Endodermal cell (in vitro differentiated cells): ENCODE measurements around the gene ERG. TPM values are rescaled to one million over a fixed set of nuclear protein-coding genes. Genes with fewer than 3 reads are reported as not detected.

Source experiments
- DNase-seq: peaks from one replicate; pipeline ENCODE4 v3.0.0-alpha.2; 2017
- H3K27ac ChIP-seq: 2 replicates; pipeline ENCODE4 v1.5.1; 2013; ENCODE audit warnings: mild to moderate bottlenecking, low read depth, low read length, moderate library complexity
- H3K27me3 ChIP-seq: 2 replicates; pipeline ENCODE4 v1.6.1; 2013; ENCODE audit warnings: mild to moderate bottlenecking, low read length, moderate library complexity; ENCODE audit not compliant: insufficient read depth, control insufficient read depth, poor library complexity, severe bottlenecking
- H3K36me3 ChIP-seq: 2 replicates; pipeline ENCODE4 v1.7.0; 2013; ENCODE audit warnings: mild to moderate bottlenecking, low read length, moderate library complexity; ENCODE audit not compliant: control insufficient read depth, insufficient read depth
- H3K4me1 ChIP-seq: one replicate; pipeline ENCODE4 v1.7.0; 2013; ENCODE audit warnings: low read length; ENCODE audit not compliant: control insufficient read depth, insufficient read depth
- H3K4me3 ChIP-seq: 2 replicates; pipeline ENCODE4 v1.5.1; 2013; ENCODE audit warnings: mild to moderate bottlenecking, low read length, moderate library complexity
- H3K9ac ChIP-seq: 2 replicates; pipeline ENCODE4 v1.6.1; 2013; ENCODE audit warnings: mild to moderate bottlenecking, low read length, moderate library complexity; ENCODE audit not compliant: poor library complexity, severe bottlenecking; ENCODE audit errors: extremely low read depth
- H3K9me3 ChIP-seq: 2 replicates; pipeline ENCODE4 v1.6.1; 2013; ENCODE audit warnings: mild to moderate bottlenecking, low read length, moderate library complexity; ENCODE audit not compliant: control insufficient read depth
- H3K27ac Mint-ChIP-seq: 2 replicates; pipeline ENCODE4 v1.8.0; 2020; ENCODE audit warnings: mixed read lengths
- H3K27me3 Mint-ChIP-seq: 2 replicates; pipeline ENCODE4 v1.8.0; 2021; ENCODE audit warnings: mild to moderate bottlenecking, mixed read lengths; ENCODE audit not compliant: insufficient read depth
- H3K36me3 Mint-ChIP-seq: 2 replicates; pipeline ENCODE4 v1.8.0; 2020; ENCODE audit warnings: low read depth, mixed read lengths
- H3K4me1 Mint-ChIP-seq: 2 replicates; pipeline ENCODE4 v1.8.0; 2020; ENCODE audit warnings: mixed read lengths
- H3K4me3 Mint-ChIP-seq: 2 replicates; pipeline ENCODE4 v1.8.0; 2020; ENCODE audit warnings: mild to moderate bottlenecking, moderate library complexity, mixed read lengths
- H3K9me3 Mint-ChIP-seq: 2 replicates; pipeline ENCODE4 v1.8.0; 2020; ENCODE audit warnings: mild to moderate bottlenecking, mixed read lengths
- CTCF ChIP-seq: fragments of 200-600 bp; sonication (generic); conservative IDR thresholded peaks from 2 replicates; pipeline ENCODE4 v1.5.0; 2021; ENCODE audit warnings: antibody characterized with exemption, mild to moderate bottlenecking
- WGBS, 2 experiments: methylation state at CpG; one replicate each; pipeline versions ENCODE4 v1.1.5 to v1.1.7; 2013; ENCODE audit warnings: missing lambda C conversion rate in 2 of 2, mixed read lengths in 1 of 2; ENCODE audit not compliant: insufficient coverage in 1 of 2, insufficient read length in 1 of 2; 5-methylcytosine and 5-hydroxymethylcytosine counted together
- total RNA-seq, 2 donors: library from RNA; stranded (reverse); fragmentation: NEBNext Ultra II Directional in 1 of 2; extraction: Animal tissue kit (Norgen Biotek cat#: 25700) in 1 of 2; gene quantifications; 2 replicates in 1 of 2; 3 replicates in 1 of 2; pipeline ENCODE4 v1.2.1, GENCODE V29; 2021

ERG gene
- total RNA-seq, 2 donors from 2014 or later, result not detected

DNA sequence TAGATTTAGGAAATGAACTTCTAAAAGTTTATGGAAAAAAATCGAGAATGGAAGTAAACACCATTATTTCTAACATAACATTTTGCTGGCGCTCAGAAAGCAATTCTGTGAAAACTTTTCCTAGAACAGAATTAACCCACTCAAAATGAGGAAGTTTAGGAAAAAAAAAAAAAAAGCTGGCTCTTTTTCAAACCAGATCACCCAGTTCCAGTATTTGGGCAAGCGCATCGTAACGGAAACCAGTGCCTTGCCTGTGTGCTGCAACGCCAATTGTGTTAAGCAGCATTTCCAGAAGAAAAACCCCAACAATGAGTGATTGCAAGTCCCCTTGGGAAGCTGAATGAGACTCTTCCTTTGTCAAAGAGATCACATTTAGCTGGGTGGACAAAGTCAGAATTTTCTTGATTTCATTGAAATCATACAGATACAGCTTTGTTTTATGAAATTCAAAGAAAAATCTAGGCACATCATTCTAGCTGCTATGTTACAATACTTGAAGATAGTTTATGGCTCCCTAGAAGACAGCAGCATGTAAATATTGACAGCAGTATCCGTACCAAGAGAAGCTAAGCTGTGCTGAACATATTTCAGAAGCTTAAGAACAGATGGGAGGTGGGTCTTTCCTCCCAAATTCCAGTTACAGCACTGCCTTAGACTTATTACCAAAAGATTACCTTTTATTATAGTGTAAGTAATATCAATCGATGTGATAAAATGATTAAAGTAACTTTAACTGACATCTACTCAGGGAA is 113.4 kb downstream of the ERG start:
- no peaks in the 10 kb centered on the region for H3K36me3 ChIP-seq
- H3K9ac ChIP-seq, result no peak overlapping the region
- no peaks in the 10 kb centered on the region for H3K9me3 ChIP-seq
- no peak for TF ChIP-seq CTCF
- no peaks in the 10 kb centered on the region for H3K4me1 Mint-ChIP-seq
- no peak overlapping the region for H3K4me3 Mint-ChIP-seq
- H3K4me1 ChIP-seq, result no peaks in the 10 kb centered on the region
- DNase-seq, result no peak
- no peaks in the 10 kb centered on the region for H3K36me3 Mint-ChIP-seq
- no peak overlapping the region for H3K4me3 ChIP-seq
- H3K27ac Mint-ChIP-seq, result no peak overlapping the region
- H3K27ac ChIP-seq, result peak overlapping the region; percentile 14
- H3K27me3 ChIP-seq, result no peaks in the 10 kb centered on the region
- no peaks in the 10 kb centered on the region for H3K9me3 Mint-ChIP-seq
- H3K27me3 Mint-ChIP-seq, result no peaks in the 10 kb centered on the region
- 92 to 98% methylated on average over 5 to 6 of the region's 8 CpGs for WGBS, 2 experiments

DNA sequence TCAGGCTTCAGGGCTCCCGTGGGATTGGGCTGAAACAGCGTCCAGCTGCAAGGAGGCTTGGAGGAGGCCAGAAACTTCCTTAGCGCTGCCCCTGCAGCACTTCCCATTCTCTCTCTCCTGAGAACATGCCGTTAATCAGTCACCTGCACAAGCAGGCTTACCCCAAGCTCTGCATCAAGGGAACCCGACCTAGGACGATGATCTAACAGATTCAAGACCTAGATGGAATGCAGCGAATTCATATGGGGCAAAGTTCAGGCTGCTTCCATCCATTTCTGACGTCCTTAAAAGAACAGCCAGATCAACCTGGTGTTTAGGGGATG is 114.1 kb downstream of the ERG start:
- H3K36me3 Mint-ChIP-seq, result no peaks in the 10 kb centered on the region
- H3K27me3 Mint-ChIP-seq, result no peaks in the 10 kb centered on the region
- H3K4me3 ChIP-seq, result no peak overlapping the region
- H3K9ac ChIP-seq, result no peak overlapping the region
- no peaks in the 10 kb centered on the region for H3K4me1 Mint-ChIP-seq
- H3K27me3 ChIP-seq, result no peaks in the 10 kb centered on the region
- WGBS, 2 experiments, result 85 to 92% methylated on average over 4 to 8 of the region's 8 CpGs
- H3K36me3 ChIP-seq, result no peaks in the 10 kb centered on the region
- DNase-seq, result no peak
- H3K27ac ChIP-seq, result no peak overlapping the region
- no peak overlapping the region for H3K4me3 Mint-ChIP-seq
- no peaks in the 10 kb centered on the region for H3K4me1 ChIP-seq
- H3K9me3 ChIP-seq, result no peaks in the 10 kb centered on the region
- H3K27ac Mint-ChIP-seq, result no peak overlapping the region
- TF ChIP-seq CTCF, result no peak
- H3K9me3 Mint-ChIP-seq, result no peaks in the 10 kb centered on the region

- no peaks in the 10 kb centered on the region for H3K27me3 ChIP-seq
- Mint-ChIP-seq H3K36me3 (no peaks in the 10 kb centered on the region), H3K27me3 (no peaks in the 10 kb centered on the region), H3K4me3 (no peak overlapping the region), H3K9me3 (no peaks in the 10 kb centered on the region), H3K27ac (no peak overlapping the region), H3K4me1 (no peaks in the 10 kb centered on the region)
- H3K4me3 ChIP-seq, result no peak overlapping the region
- H3K4me1 ChIP-seq, result no peaks in the 10 kb centered on the region
- no peaks in the 10 kb centered on the region for H3K9me3 ChIP-seq
- no peak overlapping the region for H3K9ac ChIP-seq
- no peak for DNase-seq
- H3K36me3 ChIP-seq, result no peaks in the 10 kb centered on the region
- H3K27ac ChIP-seq, result no peak overlapping the region
- 96 to 98% methylated on average over 6 to 34 of the region's 34 CpGs for WGBS, 2 experiments
- TF ChIP-seq CTCF, result no peak
Measured at GRCh38 chr21:38383411-38384237, 114.7 kb downstream of the ERG start.
